ENCODE results near the gene PRKCD.

The PRKCD gene

GRCh38 chr3:53160660-53161449 lies at the start of gene PRKCD:
Gene PRKCD (plus strand): TSS chr3:53161209. CDS start chr3:53178423, 17,214 bp downstream.
- DNase-seq (ENCODE audit: low read depth in 2 of 2) = peak; percentile 59 to 60

- DNase-seq (ENCODE audit: low read depth in 2 of 2) = no peak
Measured at GRCh38 chr3:53111822-53112221, 49.2 kb upstream of the PRKCD start.

GRCh38 chr3:53113293-53114010 lies 47.6 kb upstream of the PRKCD start:
- DNase-seq (ENCODE audit: low read depth in 2 of 2) = no peak

- peak; percentile 63 to 68 for DNase-seq (ENCODE audit: low read depth in 2 of 2)
Measured at GRCh38 chr3:53114011-53114400, 47.0 kb upstream of the PRKCD start.

- DNase-seq (ENCODE audit: low read depth in 2 of 2) = no peak
Measured at GRCh38 chr3:53114412-53115074, 46.5 kb upstream of the PRKCD start.

GRCh38 chr3:53116956-53117355 lies 44.1 kb upstream of the PRKCD start:
- no peak for DNase-seq (ENCODE audit: low read depth in 2 of 2)

GRCh38 chr3:53120336-53120735 lies 40.7 kb upstream of the PRKCD start:
- DNase-seq (ENCODE audit: low read depth in 2 of 2) = no peak

GRCh38 chr3:53122255-53122932 lies 38.6 kb upstream of the PRKCD start:
- no peak for DNase-seq (ENCODE audit: low read depth in 2 of 2)

- no peak for DNase-seq (ENCODE audit: low read depth in 2 of 2)
Measured at GRCh38 chr3:53122933-53123305, 38.1 kb upstream of the PRKCD start.

- DNase-seq (ENCODE audit: low read depth in 2 of 2) = no peak
Measured at GRCh38 chr3:53123510-53123909, 37.5 kb upstream of the PRKCD start.

GRCh38 chr3:53123953-53124352 lies 37.1 kb upstream of the PRKCD start:
- no peak for DNase-seq (ENCODE audit: low read depth in 2 of 2)

GRCh38 chr3:53126601-53127000 lies 34.4 kb upstream of the PRKCD start:
- DNase-seq (ENCODE audit: low read depth in 2 of 2) = no peak

- DNase-seq (ENCODE audit: low read depth in 2 of 2) = no peak
Measured at GRCh38 chr3:53129344-53129743, 31.7 kb upstream of the PRKCD start.

- DNase-seq (ENCODE audit: low read depth in 2 of 2) = peak; percentile 95 to 98
Measured at GRCh38 chr3:53130179-53131061, 30.6 kb upstream of the PRKCD start, which contains the start of gene RFT1. Gene RFT1 (minus strand): TSS chr3:53130435. CDS start chr3:53130400, 35 bp downstream.

- DNase-seq (ENCODE audit: low read depth in 2 of 2) = no peak
Measured at GRCh38 chr3:53131096-53131495, 29.9 kb upstream of the PRKCD start.

- DNase-seq (ENCODE audit: low read depth in 2 of 2) = no peak
Measured at GRCh38 chr3:53132347-53132746, 28.7 kb upstream of the PRKCD start.

GRCh38 chr3:53134631-53135232 lies 26.3 kb upstream of the PRKCD start:
- DNase-seq (ENCODE audit: low read depth in 2 of 2) = peak; percentile 22 to 30

GRCh38 chr3:53137221-53137620 lies 23.8 kb upstream of the PRKCD start:
- no peak for DNase-seq (ENCODE audit: low read depth in 2 of 2)

GRCh38 chr3:53137835-53138446 lies 23.1 kb upstream of the PRKCD start:
- DNase-seq (ENCODE audit: low read depth in 2 of 2) = no peak
